ENCODE measurements around the gene PNKP. TPM values are rescaled to one million over a fixed set of nuclear protein-coding genes. Genes with fewer than 3 reads are reported as not detected.
A peak's percentile ranks its signal among the peaks of the same experiment; 100 is the strongest.

PNKP gene
- total RNA-seq, 1 donor: 40.2 TPM

DNA sequence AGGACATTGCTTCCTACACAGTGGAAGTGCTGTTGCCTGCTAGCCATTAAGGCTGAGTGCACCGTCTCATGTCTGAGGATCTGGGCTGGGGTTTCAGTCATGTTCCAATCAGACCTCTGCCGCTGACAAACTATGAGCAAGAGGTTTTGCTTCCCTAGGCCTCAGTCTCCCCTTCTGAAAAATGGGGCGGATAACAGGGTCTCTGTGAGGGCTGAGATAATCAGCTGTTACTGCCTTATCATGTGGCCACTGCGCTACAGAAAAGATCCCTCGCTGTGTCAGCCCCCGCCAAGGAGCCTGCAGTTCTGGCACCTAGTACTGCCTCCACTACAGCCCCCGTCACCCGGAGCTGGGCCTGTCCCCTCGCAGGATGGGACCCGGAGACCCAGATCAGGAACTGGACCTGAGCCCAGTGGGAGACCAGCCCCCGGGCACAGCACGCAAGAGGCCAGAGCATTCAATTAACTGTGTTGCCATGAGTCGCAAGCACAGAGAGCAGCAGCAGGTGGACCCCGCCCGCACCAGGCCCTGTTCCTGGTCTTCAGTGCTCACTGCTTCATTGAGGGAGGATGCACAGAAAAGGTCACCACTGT lies 3.0 kb upstream of the PNKP start:
- TF ChIP-seq, protein P1, sequence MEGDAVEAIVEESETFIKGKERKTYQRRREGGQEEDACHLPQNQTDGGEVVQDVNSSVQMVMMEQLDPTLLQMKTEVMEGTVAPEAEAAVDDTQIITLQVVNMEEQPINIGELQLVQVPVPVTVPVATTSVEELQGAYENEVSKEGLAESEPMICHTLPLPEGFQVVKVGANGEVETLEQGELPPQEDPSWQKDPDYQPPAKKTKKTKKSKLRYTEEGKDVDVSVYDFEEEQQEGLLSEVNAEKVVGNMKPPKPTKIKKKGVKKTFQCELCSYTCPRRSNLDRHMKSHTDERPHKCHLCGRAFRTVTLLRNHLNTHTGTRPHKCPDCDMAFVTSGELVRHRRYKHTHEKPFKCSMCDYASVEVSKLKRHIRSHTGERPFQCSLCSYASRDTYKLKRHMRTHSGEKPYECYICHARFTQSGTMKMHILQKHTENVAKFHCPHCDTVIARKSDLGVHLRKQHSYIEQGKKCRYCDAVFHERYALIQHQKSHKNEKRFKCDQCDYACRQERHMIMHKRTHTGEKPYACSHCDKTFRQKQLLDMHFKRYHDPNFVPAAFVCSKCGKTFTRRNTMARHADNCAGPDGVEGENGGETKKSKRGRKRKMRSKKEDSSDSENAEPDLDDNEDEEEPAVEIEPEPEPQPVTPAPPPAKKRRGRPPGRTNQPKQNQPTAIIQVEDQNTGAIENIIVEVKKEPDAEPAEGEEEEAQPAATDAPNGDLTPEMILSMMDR (IDR thresholded peaks at IDR 0.05; ENCODE audit: insufficient read depth, low read depth, low read length): no peak
- DNase-seq (ENCODE audit: low read depth): no peak
- H3K4me3 ChIP-seq (ENCODE audit: low read depth, low read length): peak overlapping the region; percentile 57

DNA sequence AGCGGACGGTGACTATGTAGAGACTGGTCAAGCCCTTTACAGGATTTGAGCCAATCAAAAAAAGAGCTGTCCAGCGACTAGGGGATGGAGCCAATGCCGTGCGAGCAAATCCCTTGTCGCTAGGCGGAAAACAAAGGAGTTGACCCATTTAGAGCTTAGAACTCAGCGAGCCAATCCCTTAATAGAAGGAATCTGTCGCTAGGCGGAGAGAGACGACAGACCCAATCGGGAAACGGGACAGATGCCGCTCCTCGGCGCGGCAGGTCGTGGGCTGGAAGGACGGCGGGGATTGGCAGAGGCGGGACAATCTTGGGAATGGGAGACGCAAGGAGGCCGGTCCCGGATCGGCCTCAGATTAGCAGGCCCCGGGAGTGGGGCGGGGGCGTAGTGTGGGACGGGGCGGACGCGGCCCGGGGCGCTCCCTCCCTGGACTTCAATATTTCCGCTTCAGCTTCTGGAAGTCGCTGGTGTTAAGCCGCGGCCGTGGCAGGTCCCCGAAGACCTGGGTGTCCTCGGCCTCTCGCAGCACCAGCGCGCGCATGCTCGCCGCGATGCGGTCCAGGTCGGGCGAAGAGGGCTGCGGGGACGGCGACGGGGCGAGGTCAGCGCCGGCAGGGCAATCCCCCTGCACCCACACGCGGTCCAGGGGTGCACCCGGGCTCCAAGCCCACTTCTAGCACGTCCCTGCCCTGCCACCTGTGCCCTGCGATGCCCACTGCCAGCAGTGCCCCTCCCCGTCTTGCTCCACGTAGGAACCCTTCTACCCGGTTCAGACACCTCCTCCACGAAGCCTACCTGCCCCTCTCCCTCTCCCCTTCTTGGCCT lies 2.3 kb upstream of the PNKP start:
- DNase-seq (ENCODE audit: low read depth): peak; percentile 100
- TF ChIP-seq, protein P1 (IDR thresholded peaks at IDR 0.05; ENCODE audit: insufficient read depth, low read depth, low read length): no peak

DNA sequence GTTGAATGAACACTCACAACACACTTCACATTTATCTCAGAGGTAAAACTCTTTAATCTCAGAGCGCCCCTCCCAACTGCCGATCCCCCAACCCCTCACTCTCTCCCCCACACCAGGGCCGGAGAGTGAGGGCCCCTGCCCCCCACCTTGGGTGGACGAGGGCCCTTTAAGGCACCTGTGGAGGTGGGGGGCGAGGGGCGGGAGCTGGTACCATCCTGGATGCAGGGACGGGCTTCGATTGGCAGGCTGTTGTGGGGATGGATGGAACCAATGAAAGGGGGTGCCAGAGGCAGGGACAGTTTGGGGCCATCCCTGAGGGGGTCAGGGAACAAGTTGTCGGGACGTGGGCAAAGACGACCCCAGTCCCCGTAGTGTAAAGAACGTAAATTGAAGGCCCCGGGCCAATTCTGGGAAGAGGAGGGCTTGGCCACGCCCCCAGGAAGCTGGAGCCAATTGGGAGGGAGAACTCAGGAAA lies 1.7 kb upstream of the PNKP start:
- peak overlapping the region; percentile 51 for H3K4me3 ChIP-seq (ENCODE audit: low read depth, low read length)
- DNase-seq (ENCODE audit: low read depth): no peak
- TF ChIP-seq, protein P1 (IDR thresholded peaks at IDR 0.05; ENCODE audit: insufficient read depth, low read depth, low read length): no peak

More for the DNA sequence above, 2.3 kb upstream of the PNKP start:
- H3K4me3 ChIP-seq (ENCODE audit: low read depth, low read length): peak overlapping the region; percentile 57

DNA sequence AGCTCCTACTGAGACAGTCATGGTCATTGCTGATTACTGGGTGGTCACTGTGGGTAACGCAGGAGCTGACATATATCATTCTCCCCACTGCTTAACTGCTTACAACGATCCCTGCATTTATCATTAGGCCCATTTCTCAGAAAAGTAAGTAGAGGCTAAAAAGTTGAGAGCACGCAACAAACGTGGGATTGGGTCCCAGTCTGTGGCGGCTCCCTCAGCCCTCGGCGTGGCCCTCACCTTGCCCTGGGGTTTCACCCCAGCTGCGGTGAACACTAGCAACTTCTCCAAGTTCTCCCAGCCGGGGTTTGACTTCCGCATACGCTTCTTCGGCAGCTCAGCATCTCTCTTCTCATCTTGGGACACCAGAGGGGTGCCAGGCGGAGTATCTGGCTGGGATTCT lies 2.5 kb downstream of the PNKP start:
- no peak overlapping the region for H3K4me3 ChIP-seq (ENCODE audit: low read depth, low read length)
- TF ChIP-seq, protein P1 (IDR thresholded peaks at IDR 0.05; ENCODE audit: insufficient read depth, low read depth, low read length): no peak
- no peak for DNase-seq (ENCODE audit: low read depth)

DNA sequence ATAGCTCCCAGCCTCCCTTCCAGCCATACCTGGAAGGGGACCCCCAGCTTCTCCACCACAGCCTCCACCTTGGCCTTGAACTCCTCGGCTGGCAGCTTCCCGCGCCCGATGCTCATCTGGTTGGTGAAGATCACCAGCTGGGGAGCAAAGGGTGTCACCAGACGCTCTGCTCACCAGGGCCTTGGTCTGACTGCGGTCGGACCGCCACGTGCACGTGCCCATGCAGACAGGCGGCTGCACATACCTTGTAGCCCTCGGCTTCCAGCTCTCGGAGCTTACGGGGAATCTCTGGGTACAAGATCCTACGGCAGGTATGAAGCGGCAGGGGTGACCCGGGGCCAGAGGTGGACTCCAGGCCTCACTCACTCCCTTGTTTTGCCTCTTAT lies 3.4 kb downstream of the PNKP start:
- H3K4me3 ChIP-seq (ENCODE audit: low read depth, low read length): no peak overlapping the region
- DNase-seq (ENCODE audit: low read depth): no peak
- TF ChIP-seq, protein P1 (IDR thresholded peaks at IDR 0.05; ENCODE audit: insufficient read depth, low read depth, low read length): no peak

DNA sequence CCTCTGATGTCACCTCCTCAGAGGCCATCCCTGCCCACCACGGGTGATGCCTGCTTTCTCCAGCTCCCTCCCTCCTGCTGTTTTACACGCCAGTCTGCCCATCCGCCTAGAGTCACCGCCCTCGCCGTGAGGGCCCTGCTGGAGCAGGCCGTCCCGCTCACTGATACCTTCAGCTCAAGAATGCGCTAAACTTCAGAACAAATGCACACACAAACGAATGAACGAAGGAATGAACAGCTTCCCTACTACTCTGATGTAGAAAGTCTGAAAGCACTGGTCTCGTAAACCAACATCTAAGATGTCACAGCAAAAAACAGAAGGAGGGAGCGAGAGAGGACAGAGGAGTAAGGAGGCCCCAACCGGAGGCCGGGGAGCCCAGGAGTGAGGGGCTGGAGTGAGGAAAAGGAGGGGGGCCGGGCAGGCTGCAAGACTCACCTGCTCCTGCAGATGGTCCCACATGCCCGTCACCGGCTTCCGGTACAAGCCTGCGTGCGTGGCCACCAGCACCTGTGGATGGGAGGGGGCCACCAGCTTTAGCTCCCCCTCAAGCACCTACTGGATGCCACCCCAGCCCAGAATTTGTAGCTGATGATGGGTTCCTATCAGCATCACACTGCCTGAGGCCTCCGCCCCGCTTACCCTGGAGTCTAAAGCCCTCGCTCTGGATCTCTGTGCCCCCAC lies 4.0 kb downstream of the PNKP start:
- no peak for DNase-seq (ENCODE audit: low read depth)
- no peak overlapping the region for H3K4me3 ChIP-seq (ENCODE audit: low read depth, low read length)
- TF ChIP-seq, protein P1 (IDR thresholded peaks at IDR 0.05; ENCODE audit: insufficient read depth, low read depth, low read length): no peak
